ENCODE results near the gene TMEM139. TPM values are rescaled to one million over a fixed set of nuclear protein-coding genes. Genes with fewer than 3 reads are reported as not detected.
A peak's percentile ranks its signal among the peaks of the same experiment; 100 is the strongest.

Gene TMEM139
- total and polyA plus RNA-seq, 8 donors, result 4.2 to 17.3 (median 7.0) TPM

DNA sequence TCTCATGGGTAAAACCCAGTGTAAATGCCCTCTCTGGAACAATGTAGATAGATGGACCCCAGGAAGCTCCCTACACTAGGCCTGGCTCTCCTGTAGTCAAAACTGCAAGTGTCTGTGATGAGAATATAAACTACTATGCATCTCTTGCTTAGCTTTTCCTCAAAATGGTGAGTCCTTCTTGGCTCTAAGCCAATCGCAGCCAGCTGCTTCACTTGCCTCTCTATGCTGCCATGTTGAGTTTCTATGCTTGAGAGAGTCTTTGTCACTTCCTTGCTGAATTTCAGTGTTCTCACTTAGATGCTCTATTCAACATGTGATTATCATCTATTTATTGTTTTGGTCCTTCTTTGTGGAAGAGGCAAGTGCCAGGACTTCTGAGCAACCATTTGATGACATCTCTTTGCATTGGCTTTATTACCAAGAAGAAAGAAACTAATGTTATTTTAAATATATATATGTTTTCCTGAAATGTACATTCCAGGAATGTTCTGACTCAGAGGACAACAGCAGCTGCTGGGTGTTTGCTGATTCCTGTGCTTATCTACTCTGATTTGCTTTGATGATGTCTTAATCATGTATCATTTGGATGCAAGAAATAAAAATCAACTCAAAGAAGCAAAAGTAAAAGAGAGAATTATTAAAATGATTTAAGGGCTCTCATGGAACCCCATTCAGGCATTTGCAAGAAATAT, 46.3 kb upstream of the TMEM139 start:
- Histone ChIP-seq H3K36me3 (no peaks in the 10 kb centered on the region), H3K4me3 (no peak overlapping the region), H3K4me1 (no peaks in the 10 kb centered on the region), H3K27me3 (no peaks in the 10 kb centered on the region), H3K9me3 (no peaks in the 10 kb centered on the region), H3K27ac (no peak overlapping the region)
- intact Hi-C loops (cut with DNase I), result no loop called here
- FAIRE-seq (no peak), DNase-seq (no peak), ATAC-seq (no peak)
- 50 to 67% methylated on average over 1 of the region's 1 CpG for WGBS, 2 donors
- TF ChIP-seq CTCF (IDR thresholded peaks at IDR 0.05), result no peak

DNA sequence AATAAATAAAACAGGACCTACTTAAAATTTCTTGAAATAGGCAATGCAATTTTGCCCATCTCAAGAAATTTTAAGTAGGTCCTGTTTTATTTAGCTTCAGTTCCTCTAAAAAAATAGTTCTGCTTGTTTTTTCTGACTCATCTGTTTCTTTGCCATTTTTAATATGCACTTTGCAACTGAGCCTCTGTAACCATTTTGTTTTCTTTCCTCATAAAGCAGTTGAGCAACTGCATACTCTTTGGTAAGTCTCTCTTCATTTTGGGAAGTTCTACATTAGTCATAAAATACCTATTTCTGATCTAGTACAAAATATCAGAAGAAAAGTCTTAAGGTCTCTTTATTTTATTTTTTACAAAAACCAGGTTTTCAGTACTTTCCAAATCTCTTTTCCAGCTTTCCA, 44.9 kb upstream of the TMEM139 start:
- Histone ChIP-seq H3K4me1 (no peaks in the 10 kb centered on the region), H3K27me3 (no peaks in the 10 kb centered on the region), H3K36me3 (no peaks in the 10 kb centered on the region), H3K27ac (no peak overlapping the region), H3K4me3 (no peak overlapping the region), H3K9me3 (no peaks in the 10 kb centered on the region)
- no peak for DNase-seq
- no peak for TF ChIP-seq CTCF (IDR thresholded peaks at IDR 0.05)
- intact Hi-C loops (cut with DNase I), result loop anchor here (5.0 to 10.0 kb wide), 3 partner anchors 65 to 177 kb away; no protein-coding TSS in a partner anchor
- no peak for FAIRE-seq
- peak in 2 of 4 donors; percentile 57 to 66 for ATAC-seq

GRCh38 chr7:143240291-143241168, 44.2 kb upstream of the TMEM139 start:
- intact Hi-C loops (cut with DNase I), result loop anchor here (5.0 to 10.0 kb wide), 3 partner anchors 64 to 177 kb away; no protein-coding TSS in a partner anchor
- ATAC-seq, result peak; percentile 74 to 99 (median 96)
- no peak overlapping the region for H3K4me3 ChIP-seq
- H3K27ac ChIP-seq, result no peak overlapping the region
- H3K36me3 ChIP-seq, result no peaks in the 10 kb centered on the region
- no peaks in the 10 kb centered on the region for H3K9me3 ChIP-seq
- peak; percentile 17 for FAIRE-seq
- WGBS, 2 donors, result 9 to 10% methylated on average over 9 of the region's 9 CpGs
- DNase-seq, result peak in 4 of 6 donors; percentile 46 to 71 (median 54)
- H3K27me3 ChIP-seq, result no peaks in the 10 kb centered on the region
- no peaks in the 10 kb centered on the region for H3K4me1 ChIP-seq
- peak; percentile 79 to 90 (median 82) for TF ChIP-seq CTCF (IDR thresholded peaks at IDR 0.05)

DNA sequence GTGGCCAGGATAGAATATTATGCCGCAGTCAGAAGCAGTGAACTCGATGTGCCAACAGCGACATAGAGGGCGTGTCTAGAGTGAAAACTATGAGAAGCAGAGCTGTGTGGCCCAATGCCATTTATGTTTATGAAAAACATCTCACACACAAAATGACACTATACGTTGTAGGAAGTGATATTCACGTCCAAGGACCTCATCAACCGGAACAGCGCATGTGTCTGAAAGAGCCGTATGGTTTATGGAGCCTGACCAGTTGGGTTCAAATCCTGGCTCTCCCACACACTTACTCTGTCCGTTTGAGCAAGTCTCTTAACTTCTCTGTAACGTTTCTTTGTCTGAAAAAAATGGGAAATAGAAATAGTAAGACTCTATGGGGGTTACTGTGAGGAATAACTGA, 42.5 kb upstream of the TMEM139 start:
- no peak for FAIRE-seq
- intact Hi-C loops (cut with DNase I), result loop anchor here (5.0 to 10.0 kb wide), 3 partner anchors 62 to 175 kb away; no protein-coding TSS in a partner anchor
- ATAC-seq, result no peak
- Histone ChIP-seq H3K27ac (no peak overlapping the region), H3K36me3 (no peaks in the 10 kb centered on the region), H3K27me3 (no peaks in the 10 kb centered on the region), H3K9me3 (no peaks in the 10 kb centered on the region), H3K4me1 (no peaks in the 10 kb centered on the region), H3K4me3 (no peak overlapping the region)
- DNase-seq, result no peak
- WGBS, 2 donors, result 74 to 80% methylated on average over 11 of the region's 11 CpGs
- TF ChIP-seq CTCF (IDR thresholded peaks at IDR 0.05), result no peak
